ENCODE results near the gene MORN1.
"Not testable (repeated sequence)": the region's sequence is repeated elsewhere in the genome, so short reads cannot be mapped to it uniquely, and the experiment has no call there.

Gene MORN1

GRCh38 chr1:2339206-2340085 lies 51.9 kb downstream of the MORN1 start:
- no peak for DNase-seq (ENCODE audit: low read depth in 3 of 3)

- no peak for DNase-seq (ENCODE audit: low read depth in 3 of 3)
These were observed 53.9 kb downstream of the MORN1 start for GRCh38 chr1:2337501-2337900.

DNA sequence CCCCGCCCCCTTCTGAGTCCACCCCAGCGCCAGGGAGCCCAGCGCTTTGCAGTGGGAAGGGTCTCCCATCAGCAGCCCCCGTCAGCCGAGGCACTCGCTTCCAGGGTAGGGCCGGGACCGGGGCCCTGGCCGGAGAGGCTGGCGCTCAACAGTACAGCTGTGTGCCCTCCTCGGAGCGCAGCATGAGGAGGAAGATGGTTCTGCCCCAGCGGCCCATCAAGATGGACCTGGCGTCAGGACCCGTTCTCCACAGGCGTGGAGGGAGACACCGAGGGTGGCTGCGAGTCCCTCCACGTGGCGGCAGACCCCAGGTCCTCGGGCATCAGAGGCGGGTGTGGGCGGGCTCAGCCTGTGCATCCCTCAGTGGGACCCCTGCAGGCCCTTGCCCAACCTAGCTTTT lies 54.3 kb downstream of the MORN1 start:
- no peak for DNase-seq (ENCODE audit: low read depth in 3 of 3)

GRCh38 chr1:2336499-2336898 lies 54.9 kb downstream of the MORN1 start:
- no peak for DNase-seq (ENCODE audit: low read depth in 3 of 3)

GRCh38 chr1:2335721-2336455 lies 55.5 kb downstream of the MORN1 start:
- no peak for DNase-seq (ENCODE audit: low read depth in 3 of 3)

DNA sequence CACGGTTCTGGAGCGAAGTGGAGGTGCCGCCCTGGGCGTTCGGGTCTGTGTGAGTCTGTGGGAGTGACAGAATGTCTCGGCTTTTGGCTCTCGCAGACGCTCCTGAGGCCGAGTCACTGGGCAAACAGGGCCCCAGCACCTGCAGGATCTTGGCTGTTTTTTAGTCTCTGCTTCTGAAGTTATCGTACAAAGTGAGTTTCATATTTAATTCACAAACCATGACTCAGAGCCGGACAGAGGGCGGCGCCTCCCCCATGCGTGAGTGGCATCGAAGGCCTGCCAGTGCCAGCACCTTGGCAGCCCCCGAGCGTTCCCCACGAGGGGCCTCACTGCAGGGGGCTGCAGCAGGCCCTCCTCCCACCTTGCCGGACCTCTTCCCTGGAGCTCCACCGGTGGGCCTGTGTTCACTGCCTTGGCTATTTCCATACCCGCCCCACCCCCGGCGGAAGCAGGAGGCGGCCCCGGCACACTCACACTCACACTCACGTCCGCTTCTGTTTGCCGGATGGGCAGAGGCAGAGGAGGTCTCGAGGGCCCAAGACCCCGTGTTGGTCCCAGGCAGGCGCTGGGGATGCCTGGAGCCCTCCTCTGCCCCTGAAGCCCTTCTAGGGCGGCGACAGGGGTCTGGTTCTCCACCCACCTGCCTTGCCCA lies 56.3 kb downstream of the MORN1 start:
- no peak for DNase-seq (ENCODE audit: low read depth in 3 of 3)

GRCh38 chr1:2334366-2334765 lies 57.0 kb downstream of the MORN1 start:
- no peak for DNase-seq (ENCODE audit: low read depth in 3 of 3)

- not testable (repeated sequence) for DNase-seq (ENCODE audit: low read depth in 3 of 3)
These were observed 59.8 kb downstream of the MORN1 start for GRCh38 chr1:2331580-2331979.

DNA sequence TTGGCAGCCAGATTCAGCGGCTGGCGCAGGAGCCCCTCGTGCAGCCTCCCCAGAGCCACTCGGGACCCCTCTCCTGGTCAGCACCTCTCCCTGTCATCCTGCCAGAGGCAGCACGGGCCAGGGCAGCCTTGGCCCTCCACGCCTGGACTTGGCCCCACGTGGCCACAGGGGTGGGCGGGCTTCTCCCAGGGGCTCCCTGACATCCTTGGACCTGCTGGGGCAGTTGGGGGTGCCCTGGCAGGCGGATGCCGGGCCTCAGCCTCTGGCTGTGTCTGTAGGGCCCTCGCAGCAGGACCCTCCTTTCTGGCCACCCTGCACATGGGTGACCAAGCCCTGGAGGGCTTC lies 60.2 kb downstream of the MORN1 start:
- DNase-seq (ENCODE audit: low read depth in 3 of 3) = no peak

- no peak for DNase-seq (ENCODE audit: low read depth in 3 of 3)
These were observed 60.7 kb downstream of the MORN1 start for GRCh38 chr1:2330519-2331199.

DNA sequence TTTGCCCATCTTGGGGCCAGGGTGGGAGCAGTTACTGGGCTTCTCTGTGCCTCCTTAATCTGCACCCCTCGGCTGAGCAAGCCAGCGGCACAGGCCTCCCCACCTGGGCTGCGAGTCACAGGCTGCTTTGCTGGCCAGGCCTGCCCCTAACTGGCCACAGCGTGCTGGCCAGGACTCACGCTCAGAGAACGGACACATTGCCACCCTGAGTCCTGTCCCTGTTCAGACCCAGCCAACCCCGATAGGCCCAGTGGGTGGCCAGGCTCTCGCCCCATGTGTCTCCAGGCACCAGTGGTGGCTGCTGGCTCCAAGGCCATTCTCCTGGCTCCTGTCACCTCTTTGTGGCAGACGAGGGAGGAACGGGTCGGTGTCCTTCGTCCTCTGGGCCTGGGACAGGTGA lies 61.3 kb downstream of the MORN1 start:
- DNase-seq (ENCODE audit: low read depth in 3 of 3) = no peak

- no peak for DNase-seq (ENCODE audit: low read depth in 3 of 3)
These were observed 62.5 kb downstream of the MORN1 start for GRCh38 chr1:2328676-2329455.

DNA sequence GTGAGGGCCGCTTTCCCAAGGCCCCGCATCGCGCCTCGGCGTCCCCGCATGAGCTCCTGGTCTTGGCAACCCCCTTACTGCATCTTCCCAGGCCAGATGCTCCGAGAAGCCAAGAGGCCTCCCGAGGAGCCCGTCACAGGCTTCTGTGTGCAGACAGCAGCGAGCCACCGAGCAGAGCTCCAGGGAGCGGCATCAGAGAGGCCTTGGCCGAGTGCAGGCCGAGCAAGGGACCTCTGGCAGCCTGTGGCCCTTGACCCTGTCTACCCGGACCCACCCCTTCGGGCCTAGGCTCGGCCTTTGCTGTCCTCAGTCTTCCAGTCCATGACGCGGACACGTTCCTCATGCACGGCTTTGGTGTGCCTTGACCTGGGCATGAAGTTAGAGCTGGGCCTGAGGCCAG lies 63.5 kb downstream of the MORN1 start:
- DNase-seq (ENCODE audit: low read depth in 3 of 3) = no peak

DNA sequence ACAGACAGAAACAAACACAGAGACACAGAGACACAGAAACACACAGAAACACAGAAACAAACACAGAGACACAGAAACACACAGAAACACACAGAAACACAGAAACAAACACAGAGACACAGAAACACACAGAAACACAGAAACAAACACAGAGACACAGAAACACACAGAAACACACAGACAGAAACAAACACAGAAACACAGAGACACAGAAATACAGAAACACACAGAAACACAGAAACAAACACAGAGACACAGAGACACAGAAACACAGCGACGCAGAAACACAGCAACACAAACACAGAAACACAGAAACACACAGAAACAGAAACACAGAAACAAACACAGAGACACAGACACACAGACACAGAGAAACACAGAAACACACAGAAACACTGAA lies 64.2 kb downstream of the MORN1 start:
- DNase-seq (ENCODE audit: low read depth in 3 of 3) = not testable (repeated sequence)

DNA sequence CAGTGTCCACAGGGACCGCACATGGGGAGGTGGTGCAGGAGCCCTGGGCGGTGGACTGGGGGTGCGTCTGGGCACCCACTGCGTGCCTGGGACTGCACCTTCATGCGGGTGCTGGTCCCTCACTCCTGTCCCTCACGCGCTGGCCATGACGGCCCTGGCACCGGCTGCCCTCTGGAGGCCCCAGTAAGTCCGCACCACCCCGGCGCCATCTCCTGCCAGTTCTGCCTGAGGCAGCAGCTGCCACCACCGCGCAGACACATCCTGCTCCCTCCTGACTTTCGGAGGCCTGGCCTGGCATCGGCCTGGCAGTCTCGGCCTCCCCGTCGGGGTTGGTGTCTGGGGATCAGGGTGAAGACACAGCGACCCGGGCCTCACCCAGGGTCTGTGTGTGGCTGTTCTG lies 64.8 kb downstream of the MORN1 start:
- DNase-seq (ENCODE audit: low read depth in 3 of 3) = no peak

GRCh38 chr1:2324553-2325366 lies 66.6 kb downstream of the MORN1 start:
- DNase-seq (ENCODE audit: low read depth in 3 of 3) = no peak

DNA sequence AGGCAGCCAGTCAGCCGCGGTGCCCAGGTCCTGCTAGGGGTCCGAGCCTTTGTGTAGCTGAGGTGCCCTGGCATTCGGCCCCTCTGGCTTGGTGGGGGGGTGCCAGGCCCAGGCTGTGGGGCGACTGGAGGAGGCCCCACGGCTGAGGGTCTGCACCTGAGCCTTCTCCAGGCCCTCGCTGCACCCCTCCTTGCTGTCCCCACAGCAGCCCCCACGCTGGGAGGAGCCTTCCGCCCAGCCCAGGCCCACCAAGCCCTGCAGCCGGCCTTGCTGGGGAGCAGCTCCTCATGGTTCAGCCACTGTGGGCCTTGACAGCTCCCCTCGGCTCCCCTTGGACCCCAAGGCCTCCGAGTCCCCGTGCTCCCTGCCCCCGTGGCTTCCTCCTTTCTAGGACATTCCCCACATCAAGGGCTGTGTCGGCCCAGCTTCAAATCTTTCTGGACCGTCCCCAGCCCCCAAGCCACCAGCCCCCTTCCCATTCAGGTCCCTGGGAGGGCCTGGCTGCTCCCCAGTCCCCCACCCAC lies 67.8 kb downstream of the MORN1 start:
- no peak for DNase-seq (ENCODE audit: low read depth in 3 of 3)

DNA sequence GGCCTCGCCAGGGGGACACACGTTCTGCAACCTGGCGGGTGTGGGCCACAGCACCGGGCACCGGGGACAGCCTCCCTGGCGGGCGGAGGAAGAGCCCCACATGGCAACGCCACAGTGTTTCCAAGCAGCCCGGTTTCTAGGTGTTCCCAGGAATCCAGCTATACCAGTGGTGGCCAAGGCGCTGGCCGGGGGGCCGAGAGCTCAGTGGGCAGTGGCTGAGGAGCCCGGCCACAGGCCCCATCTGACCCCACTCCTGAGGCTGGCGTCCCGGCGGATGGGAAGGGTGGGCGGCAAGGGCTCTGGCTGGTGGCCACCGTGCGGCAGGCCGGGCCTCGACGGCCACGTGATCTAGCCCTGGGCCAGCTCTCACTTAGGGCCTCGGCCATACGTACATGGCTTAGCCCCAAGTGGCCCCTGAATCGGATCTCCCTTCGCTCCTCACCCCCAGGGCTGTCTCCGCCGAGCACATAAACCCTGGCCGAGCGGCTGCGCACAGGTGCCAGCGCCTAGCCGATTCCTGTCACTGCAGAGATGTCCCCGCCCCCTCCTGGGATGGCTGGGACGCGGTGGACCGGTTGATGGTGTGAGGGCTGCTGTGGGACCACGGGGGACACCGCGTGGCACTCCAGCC lies 68.7 kb downstream of the MORN1 start:
- no peak for DNase-seq (ENCODE audit: low read depth in 3 of 3)

DNA sequence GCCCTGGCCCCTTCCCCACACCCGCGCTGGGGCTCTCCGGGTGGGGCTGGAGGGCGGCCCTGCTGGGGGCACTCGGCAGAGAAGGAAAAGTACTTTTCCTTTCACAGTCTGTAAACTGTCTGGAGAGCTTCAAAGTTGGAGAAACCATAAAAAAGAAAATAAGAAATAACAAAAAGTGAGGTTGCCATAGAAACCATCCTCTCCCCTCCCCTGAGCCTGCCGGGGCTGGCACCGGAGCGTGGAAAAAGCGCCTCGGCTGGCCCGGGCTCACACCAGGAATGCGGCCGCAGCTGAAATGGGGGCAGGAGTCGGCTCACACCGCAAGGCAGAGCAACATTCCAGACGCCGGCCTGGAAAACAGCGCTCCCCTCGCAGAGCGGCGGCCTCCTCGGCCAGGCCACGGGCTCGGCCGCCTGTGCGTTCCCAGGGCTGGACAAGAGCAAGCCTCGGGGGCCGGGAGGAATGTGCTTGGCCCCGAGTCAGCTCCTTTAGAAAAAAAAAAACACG lies 69.2 kb downstream of the MORN1 start:
- no peak for DNase-seq (ENCODE audit: low read depth in 3 of 3)
